Iris pigment epithelial cell (primary cell): ENCODE results near the gene KCNJ10.

Source experiments
- DNase-seq: peaks from one replicate; pipeline ENCODE4 v3.0.0-alpha.2; 2011; ENCODE audit warnings: low read depth

The KCNJ10 gene

GRCh38 chr1:160099716-160100375 lies 29.9 kb upstream of the KCNJ10 start:
- no peak for DNase-seq

DNA sequence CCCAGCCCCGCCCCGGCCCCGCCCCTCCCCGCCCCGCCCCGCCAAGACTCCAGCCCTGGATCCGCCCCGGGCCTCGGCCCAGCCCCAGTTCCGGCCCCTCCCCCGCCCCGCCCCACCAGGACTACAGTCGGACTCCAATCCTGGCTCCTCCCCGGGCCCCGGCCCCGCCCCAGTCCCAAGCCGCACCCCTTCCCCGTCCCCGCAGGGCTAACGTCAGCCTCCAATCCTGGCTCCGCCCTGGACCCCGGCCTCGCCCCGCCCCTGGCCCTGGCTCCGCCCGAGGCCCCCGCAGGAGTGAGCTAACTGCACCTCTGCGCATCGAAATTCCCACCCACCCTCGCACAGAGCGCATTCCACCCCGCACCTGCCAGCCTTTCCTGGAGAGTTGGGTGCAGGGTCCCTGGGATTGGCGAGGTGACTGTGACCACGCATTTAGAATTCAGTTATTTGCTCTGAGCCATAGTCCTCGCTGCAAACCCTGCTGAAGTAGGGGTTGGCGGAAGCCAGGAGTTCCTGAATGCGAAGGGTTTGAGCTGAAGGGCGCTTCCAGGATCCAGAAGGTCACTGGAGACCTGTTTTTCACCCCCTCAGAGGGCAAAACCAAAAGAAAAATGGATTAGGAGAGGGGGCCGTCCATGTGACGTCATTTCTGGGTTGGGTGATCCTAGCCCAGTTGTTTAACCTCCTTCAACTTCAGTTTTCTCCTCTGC lies 29.0 kb upstream of the KCNJ10 start:
- peak; percentile 91 for DNase-seq

DNA sequence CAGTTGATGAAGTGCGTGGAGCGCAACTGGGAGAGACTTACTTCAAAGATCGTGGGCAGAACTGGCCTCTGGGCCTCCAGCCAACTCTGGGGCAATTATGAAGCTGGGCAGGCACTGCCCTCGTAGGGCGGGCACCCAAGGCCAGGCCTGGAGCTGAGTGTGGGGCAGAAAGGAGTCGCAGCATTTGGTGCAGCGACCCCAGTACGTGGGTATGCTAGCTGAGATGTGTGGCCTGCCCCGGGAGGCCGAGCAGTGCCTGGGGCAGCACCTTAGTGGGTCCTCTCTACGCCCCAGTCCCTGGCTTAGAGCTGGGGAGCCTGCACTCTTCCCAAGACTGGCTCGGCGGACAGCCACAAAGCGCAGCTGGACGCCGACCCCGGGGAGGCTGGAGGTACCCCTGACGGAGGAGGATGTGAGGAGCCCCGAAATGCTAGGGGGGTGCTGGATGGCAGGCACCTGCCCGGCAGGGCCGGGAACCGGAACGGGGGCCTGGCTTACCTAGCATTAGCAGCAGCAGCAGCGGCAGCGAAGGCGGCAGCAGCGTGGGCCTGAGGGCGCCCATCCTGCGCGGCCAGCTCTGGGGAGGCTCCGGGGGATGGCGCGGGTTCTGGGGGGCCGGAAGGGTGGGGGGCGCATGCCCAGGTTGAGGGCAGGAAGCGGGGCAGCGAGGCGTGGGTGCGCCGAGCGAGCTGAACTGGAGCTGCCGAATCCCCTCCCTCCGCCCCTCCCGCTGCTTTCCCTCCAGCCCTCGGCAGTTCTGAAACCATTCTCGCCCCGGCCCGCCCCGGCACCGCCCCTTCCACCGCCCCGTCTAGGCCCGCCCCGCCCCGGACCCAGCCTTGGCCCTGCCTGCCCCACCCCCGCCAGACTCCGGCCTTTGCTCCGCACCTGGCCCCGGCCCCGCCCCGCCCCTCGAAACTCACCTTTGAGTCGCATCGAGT lies 28.2 kb upstream of the KCNJ10 start, which contains the start of gene IGSF8:
TSS of gene IGSF8 (minus strand) at position 709 of the 941 bp plus-strand sequence. CDS start at position 562, 147 bp downstream.
- DNase-seq: peak; percentile 72

DNA sequence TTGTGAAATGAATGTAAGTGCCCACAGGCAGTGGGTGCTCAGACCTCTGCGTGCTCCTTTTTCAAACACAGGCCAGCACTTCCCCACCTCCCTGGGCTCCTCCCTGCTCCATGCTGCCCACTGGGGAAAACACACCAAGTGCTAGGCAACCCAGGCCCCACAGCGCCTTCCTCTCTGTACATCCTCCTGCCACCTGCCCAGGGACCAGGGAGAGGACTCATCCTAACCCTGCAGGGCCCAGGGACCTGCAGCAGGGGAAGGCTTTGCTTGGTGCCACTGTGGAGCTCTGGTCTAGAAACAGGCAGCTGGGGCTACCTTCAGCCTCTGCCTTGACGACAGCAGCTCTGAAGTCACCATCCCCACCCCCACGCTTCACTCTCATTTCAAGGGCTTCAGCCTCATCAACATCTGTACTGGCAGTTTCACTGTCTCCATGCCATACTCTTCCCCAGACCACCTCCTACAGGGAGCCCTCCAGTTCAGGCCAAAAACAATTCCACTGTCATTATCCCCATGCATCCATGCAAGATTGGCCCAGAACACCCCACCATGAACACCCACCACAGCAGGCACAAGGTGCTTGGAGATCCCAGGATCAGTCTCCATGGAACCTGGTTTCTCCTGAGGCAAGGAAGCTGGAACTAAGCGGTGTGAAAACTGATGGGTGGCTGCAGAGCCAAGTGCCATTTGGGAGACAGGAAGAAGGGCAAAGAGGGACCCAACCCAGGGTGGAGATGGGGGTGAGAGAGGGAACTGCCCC lies 27.4 kb upstream of the KCNJ10 start:
- no peak for DNase-seq

DNA sequence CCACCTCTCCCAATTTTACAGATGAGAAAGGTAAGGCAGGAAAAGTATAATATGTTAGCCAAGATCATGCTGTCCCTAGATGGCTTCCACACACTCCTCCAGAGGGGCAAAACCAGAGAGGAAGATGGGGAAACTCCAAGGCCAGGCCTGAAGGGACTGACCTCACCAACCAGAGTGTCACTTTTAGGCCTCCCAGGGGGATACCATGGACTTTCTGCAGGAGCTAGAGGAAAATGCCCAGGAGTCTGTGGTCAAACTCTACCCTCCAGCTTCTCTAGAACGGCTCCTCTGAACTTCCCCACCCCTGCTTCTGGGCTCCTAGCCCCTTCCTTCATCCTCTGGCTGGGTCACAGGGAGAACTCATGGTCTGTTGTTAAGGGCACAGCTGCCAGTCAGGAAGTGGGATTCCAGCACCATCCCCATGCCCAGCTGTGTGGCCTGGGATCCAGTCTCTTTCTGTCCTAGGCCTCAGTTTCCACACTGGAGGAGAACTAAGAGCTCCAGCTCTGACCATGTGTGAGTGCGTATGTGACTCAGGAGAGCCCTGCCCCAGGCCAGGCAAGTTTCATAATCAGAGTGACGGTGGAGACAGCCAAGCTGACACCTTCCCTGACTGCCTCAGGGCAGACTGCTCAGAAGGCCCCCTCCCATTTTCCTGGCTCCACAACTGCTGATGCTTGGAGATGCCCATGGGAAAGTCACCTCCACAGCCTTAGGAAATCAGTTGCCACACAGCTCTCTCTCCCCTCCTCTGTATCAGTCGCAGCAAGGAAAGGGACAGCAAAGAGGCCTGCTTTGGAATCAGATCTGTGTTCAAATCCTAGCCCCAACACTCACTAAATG lies 26.5 kb upstream of the KCNJ10 start:
- DNase-seq: peak; percentile 54

DNA sequence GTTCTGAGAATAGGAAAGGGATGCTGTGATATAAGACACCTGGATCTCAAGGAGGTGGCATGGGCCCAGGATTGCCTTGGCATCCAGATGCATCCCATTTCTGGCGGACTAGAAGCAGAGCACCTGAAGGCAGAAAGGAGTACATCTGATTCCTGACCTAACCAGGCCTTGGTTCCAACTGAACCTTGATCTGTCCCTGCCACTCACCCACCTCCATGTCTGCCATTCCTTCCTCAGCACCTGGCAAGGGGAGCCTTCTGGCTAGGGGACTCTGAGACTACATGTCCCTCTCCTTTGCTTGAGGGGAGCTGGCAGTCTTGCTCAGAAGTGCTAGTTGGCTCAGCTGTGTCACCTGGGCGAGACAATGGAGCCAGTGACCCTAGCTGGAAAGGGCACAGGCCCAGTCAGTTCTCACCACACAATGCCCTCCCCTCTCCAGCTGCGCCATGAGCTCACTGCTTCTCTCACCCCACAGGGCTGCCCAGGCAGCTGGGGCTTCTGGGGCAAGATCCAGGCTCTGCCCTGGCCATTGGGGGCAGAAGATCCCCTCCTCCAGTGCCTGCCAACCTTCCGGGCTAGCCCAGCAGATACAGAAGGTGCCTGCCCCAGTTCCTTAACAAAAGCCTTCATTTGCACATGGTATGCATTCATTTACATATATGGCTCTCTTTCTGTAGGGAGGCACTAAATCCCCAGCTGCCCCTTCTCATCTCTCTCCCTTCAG lies 25.6 kb upstream of the KCNJ10 start:
- no peak for DNase-seq

DNA sequence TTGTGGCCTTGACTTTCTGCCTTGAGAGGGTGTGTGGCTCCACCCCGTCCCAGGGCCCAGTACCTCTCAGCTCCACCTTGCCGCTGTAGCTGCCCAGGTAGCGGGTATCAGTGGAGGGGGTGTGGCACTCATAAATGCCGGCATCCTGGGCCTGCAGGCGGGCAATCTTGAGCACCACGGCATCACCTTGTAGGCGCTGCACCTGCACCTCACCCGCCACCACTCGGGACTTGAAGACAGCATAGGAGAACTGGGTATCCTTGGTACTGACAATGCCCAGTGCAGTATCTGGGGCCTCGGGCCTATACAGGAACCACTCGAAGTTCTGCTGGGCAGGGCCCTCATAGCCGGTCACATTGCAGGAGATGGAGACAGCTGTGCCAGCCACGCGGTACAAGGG lies 24.8 kb upstream of the KCNJ10 start:
- DNase-seq: no peak

GRCh38 chr1:160094291-160094625 lies 24.3 kb upstream of the KCNJ10 start:
- no peak for DNase-seq

GRCh38 chr1:160093624-160094290 lies 23.8 kb upstream of the KCNJ10 start:
- DNase-seq: no peak

DNA sequence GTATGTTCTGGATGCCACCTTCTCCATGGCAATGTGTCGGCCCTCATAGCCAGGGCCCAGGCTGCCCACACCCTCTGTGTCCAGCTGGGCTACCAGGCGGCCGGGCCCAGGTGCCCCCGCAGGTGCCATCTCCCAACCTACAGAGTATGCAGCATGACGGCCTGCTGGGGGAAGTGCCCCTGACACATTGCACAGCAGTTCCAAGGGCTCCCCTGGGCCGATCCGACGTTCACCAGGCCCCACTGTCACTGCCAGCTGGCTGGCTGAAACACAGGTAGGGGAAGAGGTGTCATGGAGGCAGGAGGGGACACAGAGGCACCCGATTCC lies 23.1 kb upstream of the KCNJ10 start:
- no peak for DNase-seq

DNA sequence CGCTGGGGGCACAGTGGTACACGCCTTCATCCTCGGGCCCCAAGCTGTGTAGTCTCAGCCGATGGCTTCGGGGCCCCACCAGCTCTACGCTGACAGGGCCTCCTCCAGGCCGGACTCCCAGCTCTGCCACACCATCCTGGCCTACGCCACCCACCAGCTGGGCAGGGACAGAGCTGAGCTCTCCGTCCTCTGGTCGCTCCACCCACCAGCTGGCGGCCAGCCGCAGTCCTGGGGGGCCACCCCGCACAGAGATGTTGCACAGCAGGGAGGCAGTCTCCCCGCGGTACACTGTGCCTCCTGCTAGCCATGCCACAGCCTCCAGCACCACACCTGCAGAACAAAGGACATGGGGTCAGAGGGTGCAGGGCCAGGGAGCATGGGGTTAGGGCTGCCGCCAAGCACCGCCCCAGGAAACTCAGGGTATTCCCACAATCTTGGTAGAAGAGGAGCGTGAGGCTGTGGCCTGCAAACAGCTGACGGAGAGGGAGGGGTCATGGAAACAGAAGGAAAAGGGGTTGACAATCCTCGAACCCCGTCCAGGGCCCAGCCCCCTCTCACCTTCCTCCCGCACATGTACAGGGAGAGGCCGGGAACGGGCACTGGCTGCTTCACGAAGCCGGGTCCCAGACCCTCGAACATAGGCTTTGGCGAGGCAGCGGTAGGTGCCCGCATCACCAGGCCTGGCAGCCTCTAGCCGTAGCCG lies 22.6 kb upstream of the KCNJ10 start:
- no peak for DNase-seq

GRCh38 chr1:160091666-160092223 lies 21.8 kb upstream of the KCNJ10 start:
- DNase-seq: no peak

- DNase-seq: no peak
These were observed 20.8 kb upstream of the KCNJ10 start for GRCh38 chr1:160090760-160091159.

DNA sequence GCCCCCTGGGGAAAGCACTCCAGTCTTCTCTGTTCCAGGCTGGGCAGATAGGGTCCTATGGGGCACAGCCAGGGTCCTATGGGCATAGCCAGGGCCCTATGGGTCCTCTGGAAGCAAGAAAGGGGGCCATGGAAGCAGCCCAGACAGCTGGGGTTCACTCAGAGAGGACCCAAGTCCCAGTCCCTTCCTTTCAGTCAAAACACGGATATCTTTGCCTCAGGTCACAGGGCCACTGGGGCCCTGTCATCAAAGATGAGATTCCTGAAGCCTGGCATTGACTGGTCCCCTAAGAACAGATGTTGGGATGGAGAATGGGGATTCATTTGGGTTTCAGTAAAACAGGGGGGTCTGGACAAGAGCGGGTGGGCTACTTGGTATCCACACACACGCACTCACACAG lies 19.9 kb upstream of the KCNJ10 start:
- no peak for DNase-seq

DNA sequence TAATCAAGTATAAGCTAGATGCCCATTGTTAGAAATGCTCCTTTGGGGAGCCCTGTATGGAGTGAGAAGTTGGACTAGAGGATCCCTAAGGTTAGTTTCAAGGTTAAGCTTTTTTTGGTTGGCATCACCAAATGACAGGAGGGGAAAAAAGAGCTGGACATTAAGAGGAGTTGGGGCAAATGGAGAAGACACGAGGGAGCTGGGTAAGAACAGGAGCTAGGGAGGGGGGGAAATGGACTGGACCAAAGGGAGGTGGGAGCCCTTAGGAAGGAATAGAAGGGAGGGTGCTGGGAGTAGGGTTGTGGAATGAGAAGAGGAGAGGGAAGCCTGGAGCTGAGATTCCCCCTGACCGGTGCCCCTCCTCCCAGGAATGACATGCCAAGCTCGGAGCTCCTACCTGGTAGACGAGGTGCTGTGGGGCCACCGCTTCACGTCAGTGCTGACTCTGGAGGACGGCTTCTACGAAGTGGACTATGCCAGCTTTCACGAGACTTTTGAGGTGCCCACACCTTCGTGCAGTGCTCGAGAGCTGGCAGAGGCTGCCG lies 17.2 kb upstream of the KCNJ10 start:
- no peak for DNase-seq

DNA sequence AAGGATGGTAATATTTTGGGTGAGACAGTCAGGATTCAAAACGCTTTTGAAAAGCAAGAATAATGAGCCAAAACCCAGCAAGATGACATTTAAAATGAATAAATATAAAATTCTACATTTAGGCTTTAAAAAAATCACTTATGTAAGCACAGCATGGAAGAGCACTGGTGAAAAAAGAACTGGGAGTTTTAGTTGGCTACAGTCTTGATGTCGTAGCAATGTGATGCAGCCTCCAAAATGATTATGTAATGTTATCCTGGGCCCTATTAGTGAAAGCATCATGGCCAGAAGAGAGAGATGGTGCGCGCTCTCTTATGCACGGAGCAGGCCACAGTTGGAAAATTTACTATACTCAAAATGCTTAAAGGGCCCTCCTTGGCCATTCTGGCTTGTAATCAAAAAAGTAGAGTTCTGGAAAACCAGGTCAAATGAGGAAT lies 16.5 kb upstream of the KCNJ10 start:
- no peak for DNase-seq

DNA sequence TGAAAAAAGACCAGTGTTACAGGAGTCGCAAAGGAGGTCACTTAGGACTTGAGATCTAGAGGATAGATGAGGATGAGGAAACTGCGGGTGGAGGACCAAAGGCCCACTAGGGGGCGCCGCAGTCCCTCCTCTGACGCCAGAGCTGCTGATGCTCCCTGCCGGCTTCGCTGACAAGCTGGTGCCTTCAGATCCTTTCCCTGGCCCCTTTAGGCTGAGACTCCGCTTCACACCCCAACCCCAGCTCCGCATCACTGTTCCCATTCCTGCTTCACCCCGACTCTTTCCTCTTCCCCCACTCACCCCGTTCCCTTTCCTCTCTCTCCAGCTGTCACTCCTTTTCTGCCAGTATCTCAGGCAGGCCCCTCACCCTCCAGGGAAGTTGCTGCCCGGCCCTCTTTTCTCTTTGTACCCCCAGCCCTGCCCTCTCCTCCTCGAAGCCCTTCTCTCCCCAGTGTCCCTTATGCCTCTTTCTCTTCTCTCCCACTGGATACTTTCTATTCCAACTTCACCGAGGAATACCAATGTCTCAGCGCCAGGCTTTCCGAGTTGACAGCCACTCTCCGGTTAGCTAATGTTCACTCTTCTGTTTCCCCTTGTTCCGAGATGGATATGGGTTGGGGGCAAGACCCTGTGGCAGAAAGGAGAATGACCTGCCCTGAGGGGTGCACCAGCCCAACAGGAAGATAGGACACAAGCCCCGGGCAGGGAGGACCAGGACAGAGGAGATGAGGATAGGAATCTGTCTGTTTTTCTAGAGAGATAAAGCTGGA lies 15.9 kb upstream of the KCNJ10 start:
- peak; percentile 70 for DNase-seq

GRCh38 chr1:160084771-160085321 lies 14.9 kb upstream of the KCNJ10 start:
- DNase-seq: no peak
